ENCODE measurements around the gene CTDSPL.

The CTDSPL gene

DNA sequence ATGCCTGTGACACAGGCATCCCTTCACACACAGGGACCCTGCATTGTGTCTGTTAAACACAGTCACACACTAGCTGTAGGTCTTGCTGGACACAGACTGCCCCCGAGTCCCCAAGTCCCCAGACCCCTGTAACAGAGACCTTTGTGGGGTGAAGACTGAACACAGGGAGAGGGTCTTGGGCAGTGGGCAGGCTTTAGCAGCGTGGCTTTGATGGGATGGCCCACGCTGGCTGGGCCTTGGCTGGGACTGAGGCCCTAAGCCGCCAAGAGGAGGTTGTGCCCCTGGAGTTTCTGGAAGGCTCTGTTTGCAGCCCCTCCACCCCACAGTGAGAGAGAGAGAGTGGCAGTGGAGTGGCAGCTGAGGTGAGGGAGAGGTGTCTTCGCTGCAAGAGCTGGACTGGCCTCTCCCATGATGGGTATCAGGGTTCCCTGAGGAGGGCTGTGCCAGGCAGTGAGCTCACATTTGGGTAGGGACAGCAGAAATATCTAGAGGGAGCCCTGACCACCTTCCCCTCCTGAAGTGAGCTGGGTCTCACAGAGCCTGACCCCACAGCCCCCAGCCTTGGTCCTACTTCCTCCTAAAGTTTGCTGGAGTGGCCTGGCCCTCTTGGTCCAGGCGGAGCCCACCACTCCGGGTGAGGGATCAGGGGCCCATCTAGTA, 128.3 kb downstream of the CTDSPL start:
- Histone ChIP-seq H3K9ac (ENCODE audit: low read length in 2 of 2) (no peak overlapping the region), H3K4me3 (ENCODE audit: low read length in 2 of 2) (no peak overlapping the region)

DNA sequence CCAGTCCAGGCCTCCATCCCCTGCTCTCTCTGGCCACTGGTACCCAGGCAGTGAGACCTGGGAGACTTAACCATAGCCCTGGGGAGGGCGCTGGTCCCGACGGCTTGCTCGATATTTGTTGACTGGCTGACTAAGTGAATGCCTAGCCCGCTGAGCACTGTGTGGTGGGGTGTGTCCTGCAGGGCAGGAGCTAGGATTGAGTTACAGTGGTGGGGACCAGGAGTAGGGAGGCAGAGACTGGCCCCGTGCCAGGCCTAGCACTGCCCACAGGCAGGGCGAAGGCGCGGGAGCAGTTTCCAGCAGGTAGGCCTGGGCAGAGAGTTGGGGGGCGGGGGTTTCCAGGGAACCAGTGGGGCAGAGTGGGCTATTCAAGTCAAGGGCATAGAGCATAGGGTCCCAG, 128.8 kb downstream of the CTDSPL start, which contains the start of gene VILL:
Gene VILL (plus strand): TSS at position 260 of the 400 bp plus-strand sequence. CDS start 2,887 bp downstream, outside the sequence.
- H3K36me3 ChIP-seq (ENCODE audit: control insufficient read depth in 2 of 2, insufficient read depth in 2 of 2, low read length in 2 of 2): peaks cover 0 to 1% of the 10 kb centered on the region in 2 donors
- H3K9ac ChIP-seq (ENCODE audit: low read length in 2 of 2): no peak within 1 kb of the TSS
- H3K4me1 ChIP-seq (ENCODE audit: control insufficient read depth, insufficient read depth, low read length): peaks cover 13% of the 10 kb centered on the region
- no peaks in the 10 kb centered on the region for H3K9me3 ChIP-seq (ENCODE audit: control insufficient read depth in 2 of 2, low read length in 2 of 2)
- H3K27ac ChIP-seq (ENCODE audit: low read length): no peak within 1 kb of the TSS
- H3K4me3 ChIP-seq (ENCODE audit: low read length in 2 of 2): no peak within 1 kb of the TSS
- H3K27me3 ChIP-seq (ENCODE audit: control insufficient read depth in 1 of 2, insufficient read depth in 2 of 2, low read length in 2 of 2): no peaks in the 10 kb centered on the region

More for the DNA sequence above, 128.3 kb downstream of the CTDSPL start:
- H3K4me1 ChIP-seq (ENCODE audit: control insufficient read depth, insufficient read depth, low read length): peaks cover 13% of the 10 kb centered on the region
- no peaks in the 10 kb centered on the region for H3K27me3 ChIP-seq (ENCODE audit: control insufficient read depth in 1 of 2, insufficient read depth in 2 of 2, low read length in 2 of 2)
- no peak overlapping the region for H3K27ac ChIP-seq (ENCODE audit: low read length)
- no peaks in the 10 kb centered on the region for H3K9me3 ChIP-seq (ENCODE audit: control insufficient read depth in 2 of 2, low read length in 2 of 2)
- peaks cover 0 to 4% of the 10 kb centered on the region in 2 donors for H3K36me3 ChIP-seq (ENCODE audit: control insufficient read depth in 2 of 2, insufficient read depth in 2 of 2, low read length in 2 of 2)

DNA sequence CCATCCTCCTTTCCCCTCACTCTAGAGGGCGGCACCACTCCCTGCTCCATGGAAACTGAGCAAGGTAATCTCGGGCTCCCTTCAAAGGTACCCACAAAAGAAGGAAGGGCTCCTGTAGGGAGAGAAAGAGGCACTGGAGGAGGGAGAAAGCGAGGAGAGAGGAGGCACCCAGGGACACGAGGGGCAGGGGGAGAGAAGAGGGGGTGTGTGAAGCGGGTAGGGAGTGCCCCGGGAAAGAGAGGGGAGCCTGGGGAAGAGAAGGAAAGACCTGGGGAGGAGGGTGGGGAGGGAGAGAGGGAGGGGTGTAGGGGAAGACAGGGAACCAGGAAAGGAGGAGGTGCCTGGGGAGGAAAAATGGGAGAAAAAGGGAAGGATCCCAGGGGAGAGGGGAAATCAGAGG, 129.4 kb downstream of the CTDSPL start:
- Histone ChIP-seq H3K4me1 (ENCODE audit: control insufficient read depth, insufficient read depth, low read length) (peaks cover 13% of the 10 kb centered on the region), H3K9ac (ENCODE audit: low read length in 2 of 2) (no peak overlapping the region), H3K36me3 (ENCODE audit: control insufficient read depth in 2 of 2, insufficient read depth in 2 of 2, low read length in 2 of 2) (peaks cover 0 to 2% of the 10 kb centered on the region in 2 donors), H3K27me3 (ENCODE audit: control insufficient read depth in 1 of 2, insufficient read depth in 2 of 2, low read length in 2 of 2) (no peaks in the 10 kb centered on the region), H3K4me3 (ENCODE audit: low read length in 2 of 2) (no peak overlapping the region), H3K9me3 (ENCODE audit: control insufficient read depth in 2 of 2, low read length in 2 of 2) (no peaks in the 10 kb centered on the region), H3K27ac (ENCODE audit: low read length) (no peak overlapping the region)

DNA sequence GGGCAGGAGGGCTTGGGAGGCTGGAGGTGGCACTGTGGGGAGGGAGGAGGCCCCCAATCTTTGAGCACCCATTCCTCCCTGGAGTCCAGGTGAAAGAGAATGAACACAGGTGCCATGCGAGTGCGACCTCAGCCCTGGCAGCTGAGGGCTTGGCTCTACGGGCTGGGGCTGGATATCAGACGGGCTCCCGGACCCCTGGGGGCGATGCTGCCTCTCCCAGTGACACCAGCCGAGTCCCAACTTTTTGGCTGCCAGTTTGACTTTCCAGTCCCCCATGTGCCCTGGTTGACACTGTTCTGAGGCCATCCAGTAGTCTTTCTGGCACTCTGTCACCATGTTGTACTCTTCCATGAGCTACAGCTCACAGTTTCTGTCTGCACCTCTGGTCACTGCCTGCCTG, 130.1 kb downstream of the CTDSPL start:
- no peak overlapping the region for H3K9ac ChIP-seq (ENCODE audit: low read length in 2 of 2)
- no peaks in the 10 kb centered on the region for H3K9me3 ChIP-seq (ENCODE audit: control insufficient read depth in 2 of 2, low read length in 2 of 2)
- H3K4me3 ChIP-seq (ENCODE audit: low read length in 2 of 2): no peak overlapping the region
- peaks cover 0 to 4% of the 10 kb centered on the region in 2 donors for H3K36me3 ChIP-seq (ENCODE audit: control insufficient read depth in 2 of 2, insufficient read depth in 2 of 2, low read length in 2 of 2)
- peaks cover 13% of the 10 kb centered on the region for H3K4me1 ChIP-seq (ENCODE audit: control insufficient read depth, insufficient read depth, low read length)
- H3K27me3 ChIP-seq (ENCODE audit: control insufficient read depth in 1 of 2, insufficient read depth in 2 of 2, low read length in 2 of 2): no peaks in the 10 kb centered on the region
- H3K27ac ChIP-seq (ENCODE audit: low read length): no peak overlapping the region

DNA sequence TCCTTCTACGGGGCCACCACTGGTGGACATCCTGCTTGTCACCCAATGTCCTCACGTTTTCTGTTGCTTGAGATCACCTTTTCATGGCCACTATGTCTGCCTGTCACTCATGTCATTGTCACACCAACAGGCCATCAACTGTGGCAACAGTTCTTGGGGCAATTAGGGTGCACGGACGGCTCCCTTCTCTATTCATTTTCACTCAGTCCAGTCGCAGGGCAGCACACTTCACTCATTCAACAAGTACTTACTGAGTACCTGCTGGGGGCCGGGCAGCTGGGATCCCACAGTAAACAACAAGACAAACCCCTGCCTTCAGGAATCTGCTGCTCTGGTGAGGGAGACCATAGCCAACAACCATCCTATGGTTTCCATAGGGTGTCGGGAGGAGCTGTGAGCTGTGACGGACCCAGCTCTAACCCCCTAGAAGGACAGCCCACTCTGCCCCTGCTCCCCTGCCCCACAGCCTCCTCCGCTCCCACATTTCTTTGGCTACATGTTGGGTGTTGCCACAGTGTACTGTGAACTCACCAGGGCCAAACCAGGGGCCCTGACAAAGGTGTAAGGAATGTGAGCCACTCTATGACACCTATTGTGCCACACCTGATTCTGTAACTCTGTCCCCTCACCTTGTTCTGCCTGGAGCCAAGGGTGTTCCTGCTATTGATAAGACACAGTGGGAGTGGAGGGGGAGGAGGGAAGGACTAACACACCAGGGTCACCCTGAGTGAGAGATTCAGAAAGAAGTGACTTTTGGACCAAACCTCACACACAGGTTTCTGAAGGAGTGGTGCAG, 130.8 kb downstream of the CTDSPL start:
- H3K27ac ChIP-seq (ENCODE audit: low read length): no peak overlapping the region
- H3K27me3 ChIP-seq (ENCODE audit: control insufficient read depth in 1 of 2, insufficient read depth in 2 of 2, low read length in 2 of 2): no peaks in the 10 kb centered on the region
- H3K4me3 ChIP-seq (ENCODE audit: low read length in 2 of 2): no peak overlapping the region
- H3K36me3 ChIP-seq (ENCODE audit: control insufficient read depth in 2 of 2, insufficient read depth in 2 of 2, low read length in 2 of 2): peaks cover 0 to 4% of the 10 kb centered on the region in 2 donors
- H3K9me3 ChIP-seq (ENCODE audit: control insufficient read depth in 2 of 2, low read length in 2 of 2): no peaks in the 10 kb centered on the region
- H3K4me1 ChIP-seq (ENCODE audit: control insufficient read depth, insufficient read depth, low read length): peaks cover 13% of the 10 kb centered on the region
- no peak overlapping the region for H3K9ac ChIP-seq (ENCODE audit: low read length in 2 of 2)

DNA sequence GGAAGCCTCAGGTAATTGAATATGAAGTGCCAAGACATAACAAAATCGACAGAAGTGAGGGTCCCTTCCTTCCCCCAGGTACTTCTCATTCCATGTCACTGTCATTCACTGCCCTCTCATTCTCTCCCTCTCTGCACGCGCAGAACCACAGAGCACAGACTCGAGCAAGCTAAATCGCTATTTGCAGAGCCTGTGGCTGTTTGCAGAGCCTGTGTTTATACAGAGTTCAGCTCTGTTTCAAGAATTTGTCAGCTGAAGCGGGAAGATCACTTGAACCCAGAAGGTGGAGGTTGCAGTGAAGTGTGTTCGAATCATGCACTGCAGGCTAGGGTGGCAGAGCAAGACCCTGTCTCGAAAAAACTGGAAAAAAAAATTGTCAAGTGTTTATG, 131.4 kb downstream of the CTDSPL start:
- Histone ChIP-seq H3K9ac (ENCODE audit: low read length in 2 of 2) (no peak overlapping the region), H3K4me1 (ENCODE audit: control insufficient read depth, insufficient read depth, low read length) (peaks cover 13% of the 10 kb centered on the region), H3K27me3 (ENCODE audit: control insufficient read depth in 1 of 2, insufficient read depth in 2 of 2, low read length in 2 of 2) (no peaks in the 10 kb centered on the region), H3K36me3 (ENCODE audit: control insufficient read depth in 2 of 2, insufficient read depth in 2 of 2, low read length in 2 of 2) (peaks cover 0 to 4% of the 10 kb centered on the region in 2 donors), H3K9me3 (ENCODE audit: control insufficient read depth in 2 of 2, low read length in 2 of 2) (no peaks in the 10 kb centered on the region), H3K27ac (ENCODE audit: low read length) (no peak overlapping the region), H3K4me3 (ENCODE audit: low read length in 2 of 2) (no peak overlapping the region)

DNA sequence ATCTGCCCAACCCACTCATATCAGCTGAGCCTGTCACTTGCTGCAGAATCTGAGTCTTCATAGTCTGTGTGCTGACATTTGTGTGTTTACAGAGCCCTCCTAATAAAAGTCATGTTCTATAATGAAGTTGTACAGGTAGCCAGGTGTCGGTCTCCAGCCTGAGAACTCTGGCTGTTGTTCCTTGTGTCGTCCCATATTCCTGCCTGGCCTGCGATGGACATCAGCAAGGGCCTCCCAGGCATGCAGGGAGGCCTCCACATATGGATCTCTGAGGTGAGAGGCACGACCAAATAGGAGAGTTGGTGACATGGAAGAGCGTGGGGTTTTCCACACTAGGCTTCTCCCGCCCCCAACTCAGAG, 131.8 kb downstream of the CTDSPL start:
- Histone ChIP-seq H3K9ac (ENCODE audit: low read length in 2 of 2) (peak overlapping the region in 1 of 2 donors; percentile 63), H3K27me3 (ENCODE audit: control insufficient read depth in 1 of 2, insufficient read depth in 2 of 2, low read length in 2 of 2) (no peaks in the 10 kb centered on the region), H3K4me3 (ENCODE audit: low read length in 2 of 2) (peak overlapping the region; percentile 74 to 86), H3K4me1 (ENCODE audit: control insufficient read depth, insufficient read depth, low read length) (peaks cover 17% of the 10 kb centered on the region), H3K36me3 (ENCODE audit: control insufficient read depth in 2 of 2, insufficient read depth in 2 of 2, low read length in 2 of 2) (peaks cover 0 to 4% of the 10 kb centered on the region in 2 donors), H3K9me3 (ENCODE audit: control insufficient read depth in 2 of 2, low read length in 2 of 2) (no peaks in the 10 kb centered on the region), H3K27ac (ENCODE audit: low read length) (peak overlapping the region; percentile 55)

DNA sequence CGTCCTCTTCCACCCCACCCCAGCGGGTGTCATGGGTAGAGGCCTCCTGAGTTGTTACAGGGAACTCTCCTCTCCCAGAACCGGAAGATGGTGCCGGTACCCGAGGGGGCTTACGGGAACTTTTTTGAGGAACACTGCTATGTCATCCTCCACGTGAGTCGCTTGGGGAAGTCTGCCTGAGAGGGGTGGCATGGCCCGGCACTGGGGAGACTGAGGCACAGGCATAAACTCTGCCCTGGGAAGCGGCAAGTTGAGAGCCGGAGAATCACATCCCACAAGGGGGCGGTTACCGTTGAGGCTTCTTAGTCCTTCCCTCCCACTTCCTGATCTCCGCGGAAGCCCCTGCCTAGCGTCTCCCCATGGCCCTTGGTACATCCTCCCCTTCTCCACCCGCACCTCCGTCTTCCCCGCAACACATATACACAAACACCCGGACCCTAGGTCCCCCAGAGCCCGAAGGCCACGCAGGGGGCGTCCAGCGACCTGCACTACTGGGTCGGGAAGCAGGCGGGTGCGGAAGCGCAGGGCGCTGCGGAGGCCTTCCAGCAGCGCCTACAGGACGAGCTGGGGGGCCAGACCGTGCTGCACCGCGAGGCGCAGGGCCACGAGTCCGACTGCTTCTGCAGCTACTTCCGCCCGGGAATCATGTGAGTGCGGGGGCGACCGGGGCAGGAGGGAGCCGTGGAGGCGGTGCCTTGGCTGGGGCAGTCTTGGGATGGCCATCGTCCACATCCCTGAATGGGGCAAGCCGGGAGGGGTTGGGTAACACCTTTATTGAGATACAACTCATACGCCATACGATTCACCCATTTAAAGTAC, 132.3 kb downstream of the CTDSPL start:
- Histone ChIP-seq H3K9me3 (ENCODE audit: control insufficient read depth in 2 of 2, low read length in 2 of 2) (no peaks in the 10 kb centered on the region), H3K27ac (ENCODE audit: low read length) (peak overlapping the region; percentile 55)

DNA sequence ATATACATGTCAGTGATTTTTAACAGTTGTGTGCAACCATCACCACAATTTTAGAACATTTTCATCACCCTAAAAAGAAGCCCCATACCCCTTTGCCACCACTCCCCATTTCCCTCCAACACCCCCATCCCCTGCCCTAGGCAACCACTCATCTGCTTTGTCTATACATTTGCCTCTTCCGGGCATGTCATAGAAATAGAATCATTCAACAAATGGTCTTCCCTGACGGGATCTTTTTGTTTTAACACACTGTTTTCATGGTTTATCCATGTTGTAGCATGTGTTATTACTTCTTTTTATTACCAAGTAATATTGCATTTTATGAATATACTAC, 132.9 kb downstream of the CTDSPL start:
- Histone ChIP-seq H3K27ac (ENCODE audit: low read length) (no peak overlapping the region), H3K36me3 (ENCODE audit: control insufficient read depth in 2 of 2, insufficient read depth in 2 of 2, low read length in 2 of 2) (peaks cover 0 to 4% of the 10 kb centered on the region in 2 donors), H3K27me3 (ENCODE audit: control insufficient read depth in 1 of 2, insufficient read depth in 2 of 2, low read length in 2 of 2) (no peaks in the 10 kb centered on the region), H3K9ac (ENCODE audit: low read length in 2 of 2) (peak overlapping the region in 1 of 2 donors; percentile 68), H3K4me1 (ENCODE audit: control insufficient read depth, insufficient read depth, low read length) (peaks cover 23% of the 10 kb centered on the region), H3K4me3 (ENCODE audit: low read length in 2 of 2) (peak overlapping the region; percentile 74 to 86), H3K9me3 (ENCODE audit: control insufficient read depth in 2 of 2, low read length in 2 of 2) (no peaks in the 10 kb centered on the region)

More for the DNA sequence above, 132.3 kb downstream of the CTDSPL start:
- peak overlapping the region; percentile 63 to 68 for H3K9ac ChIP-seq (ENCODE audit: low read length in 2 of 2)
- H3K4me1 ChIP-seq (ENCODE audit: control insufficient read depth, insufficient read depth, low read length): peaks cover 19% of the 10 kb centered on the region
- H3K27me3 ChIP-seq (ENCODE audit: control insufficient read depth in 1 of 2, insufficient read depth in 2 of 2, low read length in 2 of 2): no peaks in the 10 kb centered on the region
- H3K4me3 ChIP-seq (ENCODE audit: low read length in 2 of 2): peak overlapping the region; percentile 74 to 86
- peaks cover 0 to 4% of the 10 kb centered on the region in 2 donors for H3K36me3 ChIP-seq (ENCODE audit: control insufficient read depth in 2 of 2, insufficient read depth in 2 of 2, low read length in 2 of 2)
